ENCODE data around the gene USP13.

DNA sequence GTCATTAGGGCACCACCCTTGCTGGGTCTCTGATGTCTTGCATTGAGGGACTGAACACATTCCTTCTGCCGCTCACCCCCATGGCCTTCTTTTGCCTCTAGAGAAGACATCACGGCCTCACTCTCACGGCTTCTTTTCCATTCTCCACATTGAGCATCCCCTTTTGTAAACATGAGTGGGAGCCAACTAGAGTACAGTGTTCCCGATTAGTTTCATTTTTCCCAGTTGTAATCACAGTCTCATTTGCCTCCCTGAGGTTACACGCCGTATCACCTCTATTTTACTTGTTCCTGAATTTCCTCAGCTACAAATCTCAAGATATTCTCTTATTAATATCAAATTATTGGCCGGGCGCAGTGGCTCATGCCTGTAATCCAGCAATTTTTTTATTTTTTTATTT lies 17.5 kb downstream of the USP13 start:
- TF ChIP-seq ELF1 (IDR thresholded peaks at IDR 0.05; ENCODE audit: borderline replicate concordance, low read depth) (no peak), ZNF274 (IDR thresholded peaks at IDR 0.05; ENCODE audit: low read depth, low read length) (no peak), CEBPB (IDR thresholded peaks at IDR 0.05; ENCODE audit: low read depth) (no peak), TCF7L2 (IDR thresholded peaks at IDR 0.05; ENCODE audit: borderline replicate concordance, extremely low read depth, insufficient read depth, insufficient read length) (no peak), POLR2A (IDR thresholded peaks at IDR 0.05; ENCODE audit: borderline replicate concordance, extremely low read depth, insufficient read depth, insufficient read length) (no peak), YY1 (IDR thresholded peaks at IDR 0.05; ENCODE audit: extremely low read depth, insufficient replicate concordance, low read depth, low read length) (no peak), ZFX (IDR thresholded peaks at IDR 0.05) (no peak), RAD21 (IDR thresholded peaks at IDR 0.05; ENCODE audit: low read depth) (no peak), EGR1 (IDR thresholded peaks at IDR 0.05; ENCODE audit: low read depth) (no peak), CBX3 (IDR thresholded peaks at IDR 0.05; ENCODE audit: low read depth) (no peak)
- TF ChIP-seq, protein P1, sequence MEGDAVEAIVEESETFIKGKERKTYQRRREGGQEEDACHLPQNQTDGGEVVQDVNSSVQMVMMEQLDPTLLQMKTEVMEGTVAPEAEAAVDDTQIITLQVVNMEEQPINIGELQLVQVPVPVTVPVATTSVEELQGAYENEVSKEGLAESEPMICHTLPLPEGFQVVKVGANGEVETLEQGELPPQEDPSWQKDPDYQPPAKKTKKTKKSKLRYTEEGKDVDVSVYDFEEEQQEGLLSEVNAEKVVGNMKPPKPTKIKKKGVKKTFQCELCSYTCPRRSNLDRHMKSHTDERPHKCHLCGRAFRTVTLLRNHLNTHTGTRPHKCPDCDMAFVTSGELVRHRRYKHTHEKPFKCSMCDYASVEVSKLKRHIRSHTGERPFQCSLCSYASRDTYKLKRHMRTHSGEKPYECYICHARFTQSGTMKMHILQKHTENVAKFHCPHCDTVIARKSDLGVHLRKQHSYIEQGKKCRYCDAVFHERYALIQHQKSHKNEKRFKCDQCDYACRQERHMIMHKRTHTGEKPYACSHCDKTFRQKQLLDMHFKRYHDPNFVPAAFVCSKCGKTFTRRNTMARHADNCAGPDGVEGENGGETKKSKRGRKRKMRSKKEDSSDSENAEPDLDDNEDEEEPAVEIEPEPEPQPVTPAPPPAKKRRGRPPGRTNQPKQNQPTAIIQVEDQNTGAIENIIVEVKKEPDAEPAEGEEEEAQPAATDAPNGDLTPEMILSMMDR (IDR thresholded peaks at IDR 0.05 in 2 of 3, conservative IDR thresholded peaks at IDR 0.05 in 1 of 3; ENCODE audit: borderline replicate concordance in 1 of 3, insufficient read depth in 1 of 3, low read depth in 2 of 3, low read length in 2 of 3): no peak
- TF ChIP-seq, protein P2, sequence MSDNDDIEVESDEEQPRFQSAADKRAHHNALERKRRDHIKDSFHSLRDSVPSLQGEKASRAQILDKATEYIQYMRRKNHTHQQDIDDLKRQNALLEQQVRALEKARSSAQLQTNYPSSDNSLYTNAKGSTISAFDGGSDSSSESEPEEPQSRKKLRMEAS (IDR thresholded peaks at IDR 0.05): no peak

Measured in HCT116 (cell line).